GM19467 (cell line): ENCODE measurements around the gene FAM98C.

Experiments
- ATAC-seq: cut with Tn5 transposase; IDR thresholded peaks from one replicate; pipeline ENCODE4 v1.9.1; 2021; ENCODE audit warnings: mild to moderate bottlenecking, moderate library complexity; ENCODE audit not compliant: unreplicated experiment

The FAM98C gene

GRCh38 chr19:38452430-38453366 is 49.8 kb downstream of the FAM98C start:
- no peak for ATAC-seq

GRCh38 chr19:38453596-38453995 is 50.7 kb downstream of the FAM98C start:
- ATAC-seq: no peak

- no peak for ATAC-seq
Measured at GRCh38 chr19:38455031-38455430, 52.1 kb downstream of the FAM98C start.

- ATAC-seq: no peak
Measured at GRCh38 chr19:38457202-38457601, 54.3 kb downstream of the FAM98C start.

GRCh38 chr19:38457690-38458405 is 55.0 kb downstream of the FAM98C start:
- no peak for ATAC-seq
